ENCODE data around the gene HAVCR2.

Gene HAVCR2

GRCh38 chr5:157142317-157143126 lies 33.7 kb upstream of the HAVCR2 start, which contains the start of gene MED7:
Gene MED7, minus strand, starts transcription at chr5:157142865. Its CDS starts 3,434 bp downstream, at chr5:157139431.
- peak; percentile 99 for DNase-seq (ENCODE audit: extremely low read depth, low read depth)
- no peak for TF ChIP-seq CTCF (IDR thresholded peaks at IDR 0.05; ENCODE audit: low read depth, low read length, missing control alignments)
- peak within 1 kb of the TSS; percentile 95 for H3K4me3 ChIP-seq (replicated peaks; ENCODE audit: low read depth, low read length)

- no peak overlapping the region for H3K4me3 ChIP-seq (replicated peaks; ENCODE audit: low read depth, low read length)
- no peak for TF ChIP-seq CTCF (IDR thresholded peaks at IDR 0.05; ENCODE audit: low read depth, low read length, missing control alignments)
- DNase-seq (ENCODE audit: extremely low read depth, low read depth): no peak
These were observed 28.8 kb upstream of the HAVCR2 start for GRCh38 chr5:157137691-157138090.

GRCh38 chr5:157132281-157132612 lies 23.4 kb upstream of the HAVCR2 start:
- H3K4me3 ChIP-seq (replicated peaks; ENCODE audit: low read depth, low read length): no peak overlapping the region
- no peak for DNase-seq (ENCODE audit: extremely low read depth, low read depth)
- no peak for TF ChIP-seq CTCF (IDR thresholded peaks at IDR 0.05; ENCODE audit: low read depth, low read length, missing control alignments)

GRCh38 chr5:157130925-157131324 lies 22.1 kb upstream of the HAVCR2 start:
- no peak for DNase-seq (ENCODE audit: extremely low read depth, low read depth)
- no peak overlapping the region for H3K4me3 ChIP-seq (replicated peaks; ENCODE audit: low read depth, low read length)
- no peak for TF ChIP-seq CTCF (IDR thresholded peaks at IDR 0.05; ENCODE audit: low read depth, low read length, missing control alignments)

- no peak for TF ChIP-seq CTCF (IDR thresholded peaks at IDR 0.05; ENCODE audit: low read depth, low read length, missing control alignments)
- DNase-seq (ENCODE audit: extremely low read depth, low read depth): no peak
- no peak overlapping the region for H3K4me3 ChIP-seq (replicated peaks; ENCODE audit: low read depth, low read length)
These were observed 12.9 kb upstream of the HAVCR2 start for GRCh38 chr5:157121709-157122108.

- TF ChIP-seq CTCF (IDR thresholded peaks at IDR 0.05; ENCODE audit: low read depth, low read length, missing control alignments): no peak
- H3K4me3 ChIP-seq (replicated peaks; ENCODE audit: low read depth, low read length): no peak overlapping the region
- no peak for DNase-seq (ENCODE audit: extremely low read depth, low read depth)
These were observed 11.3 kb upstream of the HAVCR2 start for GRCh38 chr5:157120102-157120501.
